A549 (cell line): Measurements from ENCODE around the gene HNRNPM.

Experiments used
- CEBPB ChIP-seq, 2 experiments: fragments of >200 bp in 1 of 2; sonication (Bioruptor Twin) in 1 of 2; formaldehyde crosslinking in 1 of 2; IDR thresholded peaks; 2 replicates each; pipeline ENCODE4 v1.6.1; 2012 to 2016
- EP300 ChIP-seq, 2 experiments: fragments of >200 bp; sonication (Bioruptor Twin); formaldehyde crosslinking; IDR thresholded peaks; 2 replicates in 1 of 2; 3 replicates in 1 of 2; pipeline ENCODE4 v1.6.1; 2016 to 2017
- MAZ ChIP-seq: fragments of 150-350 bp; IDR thresholded peaks from 2 replicates; pipeline ENCODE4 v1.6.1; 2014; ENCODE audit warnings: antibody characterized with exemption, low read depth, low read length, borderline replicate concordance
- MYC ChIP-seq: IDR thresholded peaks from 2 replicates; pipeline ENCODE4 v1.6.1; 2012; ENCODE audit warnings: mild to moderate bottlenecking, inconsistent platforms, low read length, improper control_type of control experiment, borderline replicate concordance
- NR3C1 ChIP-seq: fragments of >200 bp; sonication (Bioruptor Twin); formaldehyde crosslinking; IDR thresholded peaks from 3 replicates; pipeline ENCODE4 v1.6.1; 2017
- POLR2A ChIP-seq: IDR thresholded peaks from 2 replicates; pipeline ENCODE4 v1.6.1; 2012; ENCODE audit warnings: mild to moderate bottlenecking, low read length
- RAD21 ChIP-seq, 2 experiments: fragments of >200 bp in 1 of 2; sonication (Bioruptor Twin) in 1 of 2; formaldehyde crosslinking in 1 of 2; IDR thresholded peaks in 1 of 2; conservative IDR thresholded peaks in 1 of 2; 2 replicates in 1 of 2; 3 replicates in 1 of 2; pipeline ENCODE4 v1.6.1; 2012 to 2018; ENCODE audit warnings: inconsistent platforms in 1 of 2
- ZFP36 ChIP-seq: fragments of 450-650 bp; IDR thresholded peaks from 2 replicates; pipeline ENCODE4 v1.6.1; 2014; ENCODE audit warnings: borderline replicate concordance; ENCODE audit not compliant: partially characterized antibody
- TF ChIP-seq, protein P1 (sequence below): fragments of >200 bp; sonication (Bioruptor Twin); formaldehyde crosslinking; IDR thresholded peaks from 3 replicates; pipeline ENCODE4 v1.5.1; 2016
- TF ChIP-seq, protein P2 (sequence below): fragments of 200-600 bp; sonication (generic); IDR thresholded peaks from 2 replicates; pipeline ENCODE4 v1.6.1; 2016; ENCODE audit warnings: antibody characterized with exemption, mild to moderate bottlenecking, moderate library complexity
- TF ChIP-seq, protein P3 (sequence below): IDR thresholded peaks from 2 replicates; pipeline ENCODE4 v1.6.1; 2012

DNA sequence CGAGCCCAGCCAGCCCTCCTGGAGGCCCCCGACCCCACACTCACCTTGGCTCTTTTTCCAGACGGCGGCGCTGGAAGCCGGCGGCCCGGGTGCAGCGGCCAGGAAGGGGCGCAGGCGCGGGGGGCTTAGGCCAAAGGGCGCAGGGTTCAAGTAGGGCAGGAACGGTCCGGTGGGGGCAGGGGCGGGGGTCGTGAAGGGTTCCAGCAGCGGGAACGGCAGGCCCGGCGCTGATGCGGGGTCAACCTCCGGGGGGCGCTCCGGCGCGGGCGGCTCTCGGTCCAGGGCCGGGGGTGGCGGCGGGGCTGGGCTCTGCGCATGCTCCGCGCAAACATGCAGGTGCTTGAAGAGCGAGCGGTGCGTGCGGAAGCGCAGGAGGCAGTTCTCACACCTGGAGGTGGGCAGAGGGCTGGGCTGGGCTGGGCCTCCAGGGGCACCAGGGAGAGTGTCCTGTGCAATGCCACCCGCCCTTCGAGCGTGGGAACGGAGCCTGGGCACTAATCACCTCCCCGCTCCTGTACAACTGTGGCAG is 66.9 kb downstream of the HNRNPM start:
- TF ChIP-seq, protein P1, sequence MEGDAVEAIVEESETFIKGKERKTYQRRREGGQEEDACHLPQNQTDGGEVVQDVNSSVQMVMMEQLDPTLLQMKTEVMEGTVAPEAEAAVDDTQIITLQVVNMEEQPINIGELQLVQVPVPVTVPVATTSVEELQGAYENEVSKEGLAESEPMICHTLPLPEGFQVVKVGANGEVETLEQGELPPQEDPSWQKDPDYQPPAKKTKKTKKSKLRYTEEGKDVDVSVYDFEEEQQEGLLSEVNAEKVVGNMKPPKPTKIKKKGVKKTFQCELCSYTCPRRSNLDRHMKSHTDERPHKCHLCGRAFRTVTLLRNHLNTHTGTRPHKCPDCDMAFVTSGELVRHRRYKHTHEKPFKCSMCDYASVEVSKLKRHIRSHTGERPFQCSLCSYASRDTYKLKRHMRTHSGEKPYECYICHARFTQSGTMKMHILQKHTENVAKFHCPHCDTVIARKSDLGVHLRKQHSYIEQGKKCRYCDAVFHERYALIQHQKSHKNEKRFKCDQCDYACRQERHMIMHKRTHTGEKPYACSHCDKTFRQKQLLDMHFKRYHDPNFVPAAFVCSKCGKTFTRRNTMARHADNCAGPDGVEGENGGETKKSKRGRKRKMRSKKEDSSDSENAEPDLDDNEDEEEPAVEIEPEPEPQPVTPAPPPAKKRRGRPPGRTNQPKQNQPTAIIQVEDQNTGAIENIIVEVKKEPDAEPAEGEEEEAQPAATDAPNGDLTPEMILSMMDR = no peak
- TF ChIP-seq RAD21 (conservative IDR thresholded peaks at IDR 0.05 in 1 of 2, IDR thresholded peaks at IDR 0.05 in 1 of 2) (no peak), POLR2A (no peak), EP300 (IDR thresholded peaks at IDR 0.05) (no peak), CEBPB (IDR thresholded peaks at IDR 0.05) (no peak), MYC (no peak), ZFP36 (no peak), NR3C1 (no peak), MAZ (no peak)
- TF ChIP-seq, protein P2, sequence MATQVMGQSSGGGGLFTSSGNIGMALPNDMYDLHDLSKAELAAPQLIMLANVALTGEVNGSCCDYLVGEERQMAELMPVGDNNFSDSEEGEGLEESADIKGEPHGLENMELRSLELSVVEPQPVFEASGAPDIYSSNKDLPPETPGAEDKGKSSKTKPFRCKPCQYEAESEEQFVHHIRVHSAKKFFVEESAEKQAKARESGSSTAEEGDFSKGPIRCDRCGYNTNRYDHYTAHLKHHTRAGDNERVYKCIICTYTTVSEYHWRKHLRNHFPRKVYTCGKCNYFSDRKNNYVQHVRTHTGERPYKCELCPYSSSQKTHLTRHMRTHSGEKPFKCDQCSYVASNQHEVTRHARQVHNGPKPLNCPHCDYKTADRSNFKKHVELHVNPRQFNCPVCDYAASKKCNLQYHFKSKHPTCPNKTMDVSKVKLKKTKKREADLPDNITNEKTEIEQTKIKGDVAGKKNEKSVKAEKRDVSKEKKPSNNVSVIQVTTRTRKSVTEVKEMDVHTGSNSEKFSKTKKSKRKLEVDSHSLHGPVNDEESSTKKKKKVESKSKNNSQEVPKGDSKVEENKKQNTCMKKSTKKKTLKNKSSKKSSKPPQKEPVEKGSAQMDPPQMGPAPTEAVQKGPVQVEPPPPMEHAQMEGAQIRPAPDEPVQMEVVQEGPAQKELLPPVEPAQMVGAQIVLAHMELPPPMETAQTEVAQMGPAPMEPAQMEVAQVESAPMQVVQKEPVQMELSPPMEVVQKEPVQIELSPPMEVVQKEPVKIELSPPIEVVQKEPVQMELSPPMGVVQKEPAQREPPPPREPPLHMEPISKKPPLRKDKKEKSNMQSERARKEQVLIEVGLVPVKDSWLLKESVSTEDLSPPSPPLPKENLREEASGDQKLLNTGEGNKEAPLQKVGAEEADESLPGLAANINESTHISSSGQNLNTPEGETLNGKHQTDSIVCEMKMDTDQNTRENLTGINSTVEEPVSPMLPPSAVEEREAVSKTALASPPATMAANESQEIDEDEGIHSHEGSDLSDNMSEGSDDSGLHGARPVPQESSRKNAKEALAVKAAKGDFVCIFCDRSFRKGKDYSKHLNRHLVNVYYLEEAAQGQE = no peak
- TF ChIP-seq, protein P3, sequence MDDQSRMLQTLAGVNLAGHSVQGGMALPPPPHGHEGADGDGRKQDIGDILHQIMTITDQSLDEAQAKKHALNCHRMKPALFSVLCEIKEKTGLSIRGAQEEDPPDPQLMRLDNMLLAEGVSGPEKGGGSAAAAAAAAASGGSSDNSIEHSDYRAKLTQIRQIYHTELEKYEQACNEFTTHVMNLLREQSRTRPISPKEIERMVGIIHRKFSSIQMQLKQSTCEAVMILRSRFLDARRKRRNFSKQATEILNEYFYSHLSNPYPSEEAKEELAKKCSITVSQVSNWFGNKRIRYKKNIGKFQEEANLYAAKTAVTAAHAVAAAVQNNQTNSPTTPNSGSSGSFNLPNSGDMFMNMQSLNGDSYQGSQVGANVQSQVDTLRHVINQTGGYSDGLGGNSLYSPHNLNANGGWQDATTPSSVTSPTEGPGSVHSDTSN = no peak
